ENCODE measurements around the gene NRN1. TPM values are rescaled to one million over a fixed set of nuclear protein-coding genes. Genes with fewer than 3 reads are reported as not detected.

Gene NRN1
- total RNA-seq, 3 donors from 2014 or later, result 8.9 to 81.4 (median 24.6) TPM

GRCh38 chr6:5992551-5993225 lies 14.0 kb downstream of the NRN1 start:
- H3K27me3 ChIP-seq, result peaks cover 0 to 49% of the 10 kb centered on the region in 2 donors
- H3K4me1 ChIP-seq, result peaks cover 5 to 9% of the 10 kb centered on the region in 2 donors
- no peak overlapping the region for H3K4me3 ChIP-seq
- intact Hi-C loops (cut with DNase I; ENCODE audit: low total_unique reads), result no loop called here
- TF ChIP-seq, protein P1, sequence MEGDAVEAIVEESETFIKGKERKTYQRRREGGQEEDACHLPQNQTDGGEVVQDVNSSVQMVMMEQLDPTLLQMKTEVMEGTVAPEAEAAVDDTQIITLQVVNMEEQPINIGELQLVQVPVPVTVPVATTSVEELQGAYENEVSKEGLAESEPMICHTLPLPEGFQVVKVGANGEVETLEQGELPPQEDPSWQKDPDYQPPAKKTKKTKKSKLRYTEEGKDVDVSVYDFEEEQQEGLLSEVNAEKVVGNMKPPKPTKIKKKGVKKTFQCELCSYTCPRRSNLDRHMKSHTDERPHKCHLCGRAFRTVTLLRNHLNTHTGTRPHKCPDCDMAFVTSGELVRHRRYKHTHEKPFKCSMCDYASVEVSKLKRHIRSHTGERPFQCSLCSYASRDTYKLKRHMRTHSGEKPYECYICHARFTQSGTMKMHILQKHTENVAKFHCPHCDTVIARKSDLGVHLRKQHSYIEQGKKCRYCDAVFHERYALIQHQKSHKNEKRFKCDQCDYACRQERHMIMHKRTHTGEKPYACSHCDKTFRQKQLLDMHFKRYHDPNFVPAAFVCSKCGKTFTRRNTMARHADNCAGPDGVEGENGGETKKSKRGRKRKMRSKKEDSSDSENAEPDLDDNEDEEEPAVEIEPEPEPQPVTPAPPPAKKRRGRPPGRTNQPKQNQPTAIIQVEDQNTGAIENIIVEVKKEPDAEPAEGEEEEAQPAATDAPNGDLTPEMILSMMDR (IDR thresholded peaks at IDR 0.05), result no peak
- TF ChIP-seq POLR2A (IDR thresholded peaks at IDR 0.05), result no peak
- TF ChIP-seq POLR2AphosphoS5 (IDR thresholded peaks at IDR 0.05), result no peak
- no peaks in the 10 kb centered on the region for H3K36me3 ChIP-seq
- H3K9me3 ChIP-seq, result no peaks in the 10 kb centered on the region
- no peak for DNase-seq (ENCODE audit: low spot score in 2 of 2)
- no peak overlapping the region for H3K27ac ChIP-seq

GRCh38 chr6:5990786-5991185 lies 15.9 kb downstream of the NRN1 start:
- Histone ChIP-seq H3K4me3 (no peak overlapping the region), H3K27me3 (peaks cover 0 to 30% of the 10 kb centered on the region in 2 donors), H3K9me3 (no peaks in the 10 kb centered on the region), H3K36me3 (no peaks in the 10 kb centered on the region), H3K27ac (no peak overlapping the region), H3K4me1 (no peaks in the 10 kb centered on the region)
- TF ChIP-seq, protein P1 (IDR thresholded peaks at IDR 0.05), result no peak
- no peak for TF ChIP-seq POLR2AphosphoS5 (IDR thresholded peaks at IDR 0.05)
- no peak for TF ChIP-seq POLR2A (IDR thresholded peaks at IDR 0.05)
- intact Hi-C loops (cut with DNase I; ENCODE audit: low total_unique reads), result no loop called here
- no peak for DNase-seq (ENCODE audit: low spot score in 2 of 2)

DNA sequence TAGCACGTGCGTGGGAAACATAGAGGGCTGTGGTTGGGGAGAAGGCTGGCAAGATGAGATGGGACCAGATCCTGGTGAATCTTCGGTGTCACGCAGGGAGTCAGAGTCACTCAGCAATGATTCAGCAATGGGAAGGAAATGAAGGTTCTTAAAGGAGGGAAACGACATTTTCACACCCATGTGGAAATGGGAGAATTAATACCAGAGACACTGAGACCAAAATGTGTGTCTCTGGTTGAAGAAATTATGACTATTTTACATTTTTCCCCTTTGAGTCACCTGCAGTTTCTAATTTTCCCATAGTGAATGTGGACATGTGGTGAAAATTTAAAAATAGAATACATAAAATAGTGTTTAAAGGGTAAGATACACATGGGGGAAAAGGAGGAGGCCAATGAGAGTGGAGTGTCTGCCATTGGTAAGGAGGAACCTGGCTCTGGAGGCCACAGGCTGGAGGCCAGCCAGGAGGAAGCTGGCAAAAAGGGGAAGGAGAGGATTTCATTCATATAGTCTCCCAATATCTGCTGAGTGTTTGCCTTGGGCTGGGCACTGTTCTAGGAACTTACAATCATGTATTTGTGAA lies 17.5 kb downstream of the NRN1 start:
- intact Hi-C loops (cut with DNase I; ENCODE audit: low total_unique reads), result no loop called here
- DNase-seq (ENCODE audit: low spot score in 2 of 2), result no peak
- TF ChIP-seq, protein P1 (IDR thresholded peaks at IDR 0.05), result no peak
- TF ChIP-seq POLR2A (IDR thresholded peaks at IDR 0.05) (no peak), POLR2AphosphoS5 (IDR thresholded peaks at IDR 0.05) (no peak)

GRCh38 chr6:5986861-5987260 lies 19.9 kb downstream of the NRN1 start:
- no peaks in the 10 kb centered on the region for H3K9me3 ChIP-seq
- TF ChIP-seq, protein P1 (IDR thresholded peaks at IDR 0.05), result no peak
- TF ChIP-seq POLR2A (IDR thresholded peaks at IDR 0.05) (no peak), POLR2AphosphoS5 (IDR thresholded peaks at IDR 0.05) (no peak)
- intact Hi-C loops (cut with DNase I; ENCODE audit: low total_unique reads), result no loop called here
- no peak overlapping the region for H3K27ac ChIP-seq
- H3K4me1 ChIP-seq, result no peaks in the 10 kb centered on the region
- H3K4me3 ChIP-seq, result no peak overlapping the region
- no peaks in the 10 kb centered on the region for H3K36me3 ChIP-seq
- no peaks in the 10 kb centered on the region for H3K27me3 ChIP-seq
- DNase-seq (ENCODE audit: low spot score in 2 of 2), result no peak

More for the DNA sequence above, 17.5 kb downstream of the NRN1 start:
- Histone ChIP-seq H3K27ac (no peak overlapping the region), H3K27me3 (peaks cover 0 to 14% of the 10 kb centered on the region in 2 donors), H3K9me3 (no peaks in the 10 kb centered on the region), H3K4me3 (no peak overlapping the region), H3K4me1 (no peaks in the 10 kb centered on the region), H3K36me3 (no peaks in the 10 kb centered on the region)
